Measurements from ENCODE around the gene TPRKB.

TPRKB gene

GRCh38 chr2:73746877-73747208, 9.7 kb upstream of the TPRKB start:
- Mint-ChIP-seq H3K36me3 (ENCODE audit: low read depth) (peaks cover 60% of the 10 kb centered on the region), H3K9me3 (peaks cover 8% of the 10 kb centered on the region), H3K4me3 (no peak overlapping the region), H3K27ac (no peak overlapping the region), H3K4me1 (no peaks in the 10 kb centered on the region), H3K27me3 (ENCODE audit: low read depth) (peaks cover 3% of the 10 kb centered on the region)
- no peak for TF ChIP-seq CTCF (IDR thresholded peaks at IDR 0.05; ENCODE audit: unreplicated experiment in 3 of 3)

DNA sequence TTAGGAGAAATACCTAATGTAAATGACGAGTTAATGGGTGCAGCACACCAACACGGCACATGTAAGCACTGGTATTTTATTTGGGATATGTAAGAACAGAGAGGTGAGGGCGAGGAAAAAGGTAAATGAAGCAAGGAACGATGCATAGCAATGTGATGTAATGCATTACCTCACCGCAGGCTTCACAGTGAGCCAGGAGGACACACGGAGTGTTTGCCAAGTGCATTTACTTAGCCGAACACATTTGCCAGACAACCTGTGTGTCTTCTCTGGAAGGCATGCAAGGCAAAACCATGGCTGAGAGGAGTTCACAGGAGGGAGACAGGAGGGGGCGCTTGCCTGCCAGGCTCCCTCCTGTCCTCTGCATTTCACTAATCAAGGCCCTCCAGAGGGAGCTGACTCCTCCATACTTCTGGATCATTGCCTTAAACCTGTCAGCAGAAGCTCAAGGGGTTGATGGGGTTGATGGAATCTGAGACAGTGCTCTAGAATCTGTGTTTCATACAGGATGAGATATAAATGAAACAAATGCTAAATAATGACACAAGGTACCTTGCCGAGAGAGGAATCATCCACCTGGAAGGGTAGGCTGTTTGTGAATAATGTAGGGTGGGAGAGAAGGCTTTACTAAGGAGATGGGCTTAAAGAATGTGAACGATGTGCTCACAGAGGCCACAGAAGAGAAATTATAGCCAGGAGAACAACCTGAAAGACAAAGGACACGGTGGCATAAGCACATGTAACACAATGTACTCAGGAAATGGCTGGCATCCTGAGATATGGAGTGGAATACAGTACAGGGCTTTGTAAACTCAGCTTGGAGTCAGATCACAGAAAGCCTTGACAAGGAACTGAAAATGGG, 9.1 kb upstream of the TPRKB start:
- peaks cover 8% of the 10 kb centered on the region for H3K9me3 Mint-ChIP-seq
- H3K36me3 Mint-ChIP-seq (ENCODE audit: low read depth), result peaks cover 63% of the 10 kb centered on the region
- H3K27ac Mint-ChIP-seq, result no peak overlapping the region
- no peak overlapping the region for H3K4me3 Mint-ChIP-seq
- H3K4me1 Mint-ChIP-seq, result no peaks in the 10 kb centered on the region
- peaks cover 9% of the 10 kb centered on the region for H3K27me3 Mint-ChIP-seq (ENCODE audit: low read depth)
- TF ChIP-seq CTCF (IDR thresholded peaks at IDR 0.05; ENCODE audit: unreplicated experiment in 3 of 3), result no peak

- Mint-ChIP-seq H3K27ac (no peak overlapping the region), H3K4me3 (no peak overlapping the region), H3K36me3 (ENCODE audit: low read depth) (peaks cover 63% of the 10 kb centered on the region), H3K27me3 (ENCODE audit: low read depth) (peaks cover 16% of the 10 kb centered on the region), H3K4me1 (peaks cover 13% of the 10 kb centered on the region), H3K9me3 (peaks cover 19% of the 10 kb centered on the region)
- TF ChIP-seq CTCF (IDR thresholded peaks at IDR 0.05; ENCODE audit: unreplicated experiment in 3 of 3), result no peak
Observed at GRCh38 chr2:73740767-73741166, 3.6 kb upstream of the TPRKB start.

DNA sequence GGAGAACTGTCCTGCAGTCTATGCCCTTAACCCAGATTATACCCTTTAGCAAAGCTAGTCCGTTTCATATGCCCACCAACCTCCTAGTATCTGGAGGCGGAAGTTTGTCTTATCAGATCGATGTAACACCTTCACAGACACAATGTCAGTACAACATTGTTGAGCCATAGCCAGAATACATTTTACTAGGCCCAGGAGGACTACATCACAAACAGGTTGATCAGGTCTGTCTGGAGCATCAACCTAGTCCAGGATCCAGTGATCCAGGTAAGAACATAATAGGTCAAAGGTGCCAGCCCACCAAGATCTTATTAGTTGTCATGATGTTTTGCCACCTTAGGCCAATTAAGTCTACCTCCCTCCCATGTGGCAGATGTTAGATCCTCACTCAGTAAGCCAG, 2.0 kb upstream of the TPRKB start:
- peaks cover 16% of the 10 kb centered on the region for H3K27me3 Mint-ChIP-seq (ENCODE audit: low read depth)

DNA sequence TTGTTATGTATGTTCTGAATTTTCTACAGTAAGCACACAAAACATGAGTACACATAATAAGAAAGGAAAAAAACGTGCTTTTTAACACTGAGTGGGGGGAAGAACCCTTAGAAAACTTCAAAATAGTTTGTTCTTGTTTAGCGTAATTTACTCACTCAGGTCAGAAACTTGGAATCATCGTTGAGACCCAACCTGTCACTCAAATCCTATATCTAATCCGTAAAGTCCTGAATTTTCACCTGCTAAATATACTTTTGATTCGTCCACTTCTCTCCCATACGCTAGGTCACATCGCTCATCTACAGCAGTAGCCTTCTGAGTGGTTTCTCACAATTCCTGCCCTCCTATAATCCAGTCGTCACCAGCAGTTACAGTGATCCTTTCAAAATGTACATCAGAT, 767 bp downstream of the TPRKB start:
- Mint-ChIP-seq H3K4me3 (peak overlapping the region; percentile 91 to 97 (median 93)), H3K9me3 (peaks cover 11% of the 10 kb centered on the region), H3K27me3 (ENCODE audit: low read depth) (peaks cover 8% of the 10 kb centered on the region), H3K36me3 (ENCODE audit: low read depth) (peaks cover 56% of the 10 kb centered on the region), H3K4me1 (peaks cover 13% of the 10 kb centered on the region), H3K27ac (peak overlapping the region; percentile 65 to 96 (median 70))
- TF ChIP-seq CTCF (IDR thresholded peaks at IDR 0.05; ENCODE audit: unreplicated experiment in 3 of 3), result no peak

More for the DNA sequence above, 2.0 kb upstream of the TPRKB start:
- peaks cover 13% of the 10 kb centered on the region for H3K9me3 Mint-ChIP-seq
- H3K4me1 Mint-ChIP-seq, result peaks cover 13% of the 10 kb centered on the region
- H3K27ac Mint-ChIP-seq, result peak overlapping the region in 1 of 3 experiments; percentile 31
- TF ChIP-seq CTCF (IDR thresholded peaks at IDR 0.05; ENCODE audit: unreplicated experiment in 3 of 3), result no peak
- peak overlapping the region; percentile 41 to 66 (median 64) for H3K4me3 Mint-ChIP-seq
- peaks cover 54% of the 10 kb centered on the region for H3K36me3 Mint-ChIP-seq (ENCODE audit: low read depth)

GRCh38 chr2:73730810-73731209, 6.3 kb downstream of the TPRKB start:
- peaks cover 49% of the 10 kb centered on the region for H3K36me3 Mint-ChIP-seq (ENCODE audit: low read depth)
- H3K27me3 Mint-ChIP-seq (ENCODE audit: low read depth), result no peaks in the 10 kb centered on the region
- no peak overlapping the region for H3K4me3 Mint-ChIP-seq
- H3K4me1 Mint-ChIP-seq, result no peaks in the 10 kb centered on the region
- TF ChIP-seq CTCF (IDR thresholded peaks at IDR 0.05; ENCODE audit: unreplicated experiment in 3 of 3), result no peak
- no peak overlapping the region for H3K27ac Mint-ChIP-seq
- H3K9me3 Mint-ChIP-seq, result no peaks in the 10 kb centered on the region
